NT2/D1 (cell line): ENCODE measurements around the gene HAUS2.

Experiments
- DNase-seq: peaks from one replicate; pipeline ENCODE4 v3.0.0-alpha.2; 2011; ENCODE audit warnings: low read depth, low spot score
- H3K27me3 ChIP-seq: 2 replicates; pipeline ENCODE4 v1.6.0; 2011; ENCODE audit warnings: mild to moderate bottlenecking; ENCODE audit not compliant: insufficient read length, insufficient read depth
- H3K36me3 ChIP-seq: 2 replicates; pipeline ENCODE4 v1.6.1; 2011; ENCODE audit warnings: mild to moderate bottlenecking, low read length, mixed read lengths; ENCODE audit not compliant: insufficient read depth, insufficient read length
- H3K4me1 ChIP-seq: 2 replicates; pipeline ENCODE4 v1.5.1; 2011; ENCODE audit not compliant: insufficient read depth, insufficient read length
- H3K4me3 ChIP-seq: 2 replicates; pipeline ENCODE4 v1.5.1; 2011; ENCODE audit warnings: low read depth; ENCODE audit not compliant: insufficient read length
- H3K9ac ChIP-seq: 2 replicates; pipeline ENCODE4 v1.6.0; 2011; ENCODE audit warnings: low read depth; ENCODE audit not compliant: insufficient read length
- H3K9me3 ChIP-seq: 2 replicates; pipeline ENCODE4 v1.5.1; 2011; ENCODE audit warnings: mild to moderate bottlenecking, low read length; ENCODE audit not compliant: insufficient read depth
- SUZ12 ChIP-seq: IDR thresholded peaks from 2 replicates; pipeline ENCODE4 v1.6.1; 2011; ENCODE audit not compliant: insufficient read length, insufficient read depth; ENCODE audit errors: extremely low read depth
- YY1 ChIP-seq: IDR thresholded peaks from 2 replicates; pipeline ENCODE4 v1.6.1; 2011; ENCODE audit not compliant: insufficient read length, insufficient read depth
- ZNF274 ChIP-seq: IDR thresholded peaks from 2 replicates; pipeline ENCODE4 v1.6.1; 2011; ENCODE audit warnings: mild to moderate bottlenecking, low read depth, low read length

HAUS2 gene

GRCh38 chr15:42510258-42511006 lies 38.2 kb upstream of the HAUS2 start:
- no peak for DNase-seq
- Histone ChIP-seq H3K9me3 (no peaks in the 10 kb centered on the region), H3K4me1 (peaks cover 2% of the 10 kb centered on the region), H3K27me3 (no peaks in the 10 kb centered on the region), H3K36me3 (peaks cover 9% of the 10 kb centered on the region), H3K4me3 (no peak overlapping the region), H3K9ac (no peak overlapping the region)
- TF ChIP-seq ZNF274, result no peak
- TF ChIP-seq YY1, result no peak
- no peak for TF ChIP-seq SUZ12

GRCh38 chr15:42511007-42511391 lies 37.6 kb upstream of the HAUS2 start:
- Histone ChIP-seq H3K36me3 (peaks cover 14% of the 10 kb centered on the region), H3K4me1 (peaks cover 2% of the 10 kb centered on the region), H3K27me3 (no peaks in the 10 kb centered on the region), H3K9ac (no peak overlapping the region), H3K9me3 (no peaks in the 10 kb centered on the region), H3K4me3 (no peak overlapping the region)
- no peak for TF ChIP-seq SUZ12
- no peak for TF ChIP-seq YY1
- no peak for TF ChIP-seq ZNF274
- DNase-seq, result no peak

GRCh38 chr15:42523331-42523730 lies 25.3 kb upstream of the HAUS2 start:
- no peak overlapping the region for H3K4me3 ChIP-seq
- TF ChIP-seq SUZ12 (no peak), YY1 (no peak), ZNF274 (no peak)
- no peaks in the 10 kb centered on the region for H3K4me1 ChIP-seq
- H3K9ac ChIP-seq, result no peak overlapping the region
- H3K27me3 ChIP-seq, result no peaks in the 10 kb centered on the region
- DNase-seq, result no peak
- peaks cover 25% of the 10 kb centered on the region for H3K36me3 ChIP-seq
- no peaks in the 10 kb centered on the region for H3K9me3 ChIP-seq

GRCh38 chr15:42528970-42529369 lies 19.7 kb upstream of the HAUS2 start:
- no peak overlapping the region for H3K4me3 ChIP-seq
- TF ChIP-seq SUZ12 (no peak), ZNF274 (no peak), YY1 (no peak)
- H3K9me3 ChIP-seq, result no peaks in the 10 kb centered on the region
- H3K4me1 ChIP-seq, result no peaks in the 10 kb centered on the region
- peaks cover 41% of the 10 kb centered on the region for H3K36me3 ChIP-seq
- H3K9ac ChIP-seq, result no peak overlapping the region
- DNase-seq, result no peak
- no peaks in the 10 kb centered on the region for H3K27me3 ChIP-seq

GRCh38 chr15:42533246-42533645 lies 15.4 kb upstream of the HAUS2 start:
- Histone ChIP-seq H3K4me3 (no peak overlapping the region), H3K36me3 (peaks cover 52% of the 10 kb centered on the region), H3K9me3 (no peaks in the 10 kb centered on the region), H3K9ac (no peak overlapping the region), H3K4me1 (no peaks in the 10 kb centered on the region), H3K27me3 (no peaks in the 10 kb centered on the region)
- no peak for TF ChIP-seq ZNF274
- TF ChIP-seq YY1, result no peak
- no peak for TF ChIP-seq SUZ12
- DNase-seq, result no peak

GRCh38 chr15:42544853-42545629 lies 3.6 kb upstream of the HAUS2 start:
- TF ChIP-seq SUZ12 (no peak), YY1 (no peak), ZNF274 (no peak)
- Histone ChIP-seq H3K36me3 (peaks cover 38% of the 10 kb centered on the region), H3K9me3 (no peaks in the 10 kb centered on the region), H3K4me1 (no peaks in the 10 kb centered on the region), H3K27me3 (no peaks in the 10 kb centered on the region), H3K9ac (no peak overlapping the region), H3K4me3 (no peak overlapping the region)
- DNase-seq, result no peak

- H3K9ac ChIP-seq, result peak overlapping the region; percentile 97
- peak overlapping the region; percentile 95 for H3K4me3 ChIP-seq
- H3K27me3 ChIP-seq, result no peaks in the 10 kb centered on the region
- TF ChIP-seq SUZ12, result no peak
- TF ChIP-seq ZNF274, result no peak
- no peak for TF ChIP-seq YY1
- no peaks in the 10 kb centered on the region for H3K4me1 ChIP-seq
- peaks cover 32% of the 10 kb centered on the region for H3K36me3 ChIP-seq
- no peaks in the 10 kb centered on the region for H3K9me3 ChIP-seq
- peak; percentile 1 for DNase-seq
Measured at GRCh38 chr15:42547918-42548248, 755 bp upstream of the HAUS2 start.
